Activated CD8-positive, alpha-beta memory T cell treated with anti-CD3 and anti-CD28 coated beads, Interleukin-2, amount 50 U/mL, for 4 hours (primary cell): ENCODE measurements around the gene MAST3.

ENCODE experiments used
- DNase-seq: peaks from one replicate; pipeline ENCODE4 v3.0.0-alpha.2; 2020

The MAST3 gene

DNA sequence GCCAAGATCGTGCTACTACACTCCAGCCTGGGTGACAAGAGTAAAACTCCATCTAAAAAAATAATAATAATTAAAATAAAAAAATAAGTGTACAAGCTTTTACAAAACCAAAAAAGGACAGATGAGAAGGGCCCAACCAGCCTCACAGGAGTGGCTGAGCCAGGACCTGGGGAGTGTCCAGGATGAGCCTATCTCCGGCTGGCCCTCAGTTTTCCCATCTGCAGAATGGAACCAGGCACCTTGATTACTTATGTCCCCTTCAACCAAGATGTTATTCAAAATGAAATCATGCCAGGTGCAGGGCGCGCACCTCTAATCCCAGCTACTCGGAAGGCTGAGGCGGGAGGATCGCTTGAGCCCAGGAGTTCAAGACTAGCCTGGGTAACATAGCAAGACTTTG lies 66.5 kb downstream of the MAST3 start:
- DNase-seq = no peak

DNA sequence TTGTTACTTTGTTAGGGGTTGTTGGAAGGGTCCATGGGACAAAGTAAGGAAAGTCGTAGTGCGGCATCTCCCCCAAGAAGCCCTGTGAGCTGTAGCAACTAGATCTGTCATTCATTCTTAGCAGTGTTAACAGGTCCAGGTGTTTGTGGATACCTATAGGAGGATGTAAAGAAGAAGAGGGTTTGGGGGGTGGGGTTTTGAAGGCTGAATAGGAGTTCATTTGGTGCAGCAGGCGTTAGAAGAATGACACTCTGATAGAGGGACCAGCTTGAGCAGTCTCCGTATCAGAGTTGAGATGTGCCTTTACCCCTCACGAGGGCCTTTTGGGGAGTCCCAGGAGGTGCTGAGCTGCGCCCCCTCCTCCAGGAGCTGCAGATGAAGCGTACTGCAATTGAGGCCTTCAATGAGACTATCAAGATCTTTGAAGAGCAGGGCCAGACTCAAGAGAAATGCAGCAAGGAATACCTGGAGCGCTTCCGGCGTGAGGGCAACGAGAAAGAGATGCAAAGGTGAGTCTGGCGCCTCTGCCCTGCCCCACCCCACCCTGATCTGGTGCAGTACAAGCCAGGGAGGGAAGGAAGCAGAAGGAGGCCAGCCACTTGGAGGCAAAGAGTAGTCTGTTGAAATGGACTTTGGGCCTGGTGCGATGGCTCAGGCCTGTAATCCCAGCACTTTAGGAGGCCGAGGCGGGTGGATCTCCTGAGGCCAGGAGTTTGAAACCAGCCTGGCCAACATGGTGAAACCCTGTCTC lies 68.4 kb downstream of the MAST3 start:
- no peak for DNase-seq

DNA sequence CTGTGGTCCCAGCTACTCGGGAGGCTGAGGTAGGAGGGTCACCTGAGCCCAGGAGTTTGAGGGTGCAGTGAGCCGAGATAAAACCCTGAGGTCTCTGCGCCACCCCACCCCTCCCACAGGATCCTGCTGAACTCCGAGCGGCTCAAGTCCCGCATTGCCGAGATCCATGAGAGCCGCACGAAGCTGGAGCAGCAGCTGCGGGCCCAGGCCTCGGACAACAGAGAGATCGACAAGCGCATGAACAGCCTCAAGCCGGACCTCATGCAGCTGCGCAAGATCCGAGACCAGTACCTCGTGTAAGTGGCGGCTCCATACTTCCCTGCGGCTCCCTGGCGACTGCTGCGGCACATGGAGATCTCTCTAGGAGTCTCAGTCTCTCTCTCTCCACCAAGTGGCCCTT lies 69.4 kb downstream of the MAST3 start:
- no peak for DNase-seq

DNA sequence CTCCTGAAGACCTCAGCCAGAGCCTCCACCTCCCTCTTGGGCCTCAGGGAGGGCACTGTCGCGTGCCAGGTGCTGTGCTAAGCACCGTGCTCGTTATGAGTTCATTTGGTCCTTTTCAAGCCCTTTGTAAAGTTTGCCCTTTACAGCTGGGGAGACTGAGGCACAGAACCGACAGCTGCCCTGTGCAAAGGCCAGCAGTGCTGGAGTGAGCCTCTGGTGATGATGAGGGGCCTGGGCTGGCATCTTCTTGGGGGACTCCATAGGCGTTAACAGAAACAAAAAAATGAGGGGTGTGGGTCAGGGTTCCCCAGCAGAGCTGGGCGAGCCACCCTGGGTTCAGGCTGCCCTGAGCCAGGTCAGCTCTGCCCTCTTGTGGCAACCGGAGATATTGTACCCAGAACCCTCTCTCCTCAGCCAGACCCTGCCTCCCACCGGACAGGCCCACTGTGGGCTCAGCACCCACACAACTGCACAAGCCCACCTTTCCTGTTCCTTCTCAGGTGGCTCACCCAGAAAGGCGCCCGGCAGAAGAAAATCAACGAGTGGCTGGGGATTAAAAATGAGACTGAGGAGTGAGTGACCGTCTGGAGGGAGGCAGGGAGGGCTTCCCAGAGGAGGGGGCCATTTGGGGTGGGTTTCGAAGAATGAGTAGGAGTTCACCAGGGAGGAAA lies 70.5 kb downstream of the MAST3 start:
- DNase-seq = peak; percentile 65

DNA sequence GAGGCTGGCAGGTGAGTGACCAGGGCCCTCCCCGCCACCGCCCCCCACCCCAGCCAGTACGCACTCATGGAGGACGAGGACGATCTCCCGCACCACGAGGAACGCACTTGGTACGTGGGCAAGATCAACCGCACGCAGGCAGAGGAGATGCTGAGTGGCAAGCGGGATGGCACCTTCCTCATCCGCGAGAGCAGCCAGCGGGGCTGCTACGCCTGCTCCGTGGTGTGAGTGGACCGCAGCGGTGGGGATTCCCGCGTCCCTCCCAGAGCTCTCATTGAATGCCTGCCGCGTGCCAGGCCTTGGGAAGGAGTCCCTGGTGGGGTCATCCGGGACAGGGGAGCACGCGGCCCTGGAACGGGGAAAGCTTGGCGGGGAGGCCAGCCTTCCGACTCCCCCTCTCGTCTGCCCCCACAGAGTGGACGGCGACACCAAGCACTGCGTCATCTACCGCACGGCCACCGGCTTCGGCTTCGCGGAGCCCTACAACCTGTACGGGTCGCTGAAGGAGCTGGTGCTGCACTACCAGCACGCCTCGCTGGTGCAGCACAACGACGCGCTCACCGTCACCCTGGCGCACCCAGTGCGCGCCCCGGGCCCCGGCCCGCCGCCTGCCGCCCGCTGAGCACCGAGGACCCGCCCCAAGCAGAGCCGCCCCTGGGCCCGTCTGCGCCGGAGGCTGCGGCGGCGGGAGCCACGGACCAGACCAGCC lies 71.2 kb downstream of the MAST3 start:
- no peak for DNase-seq

DNA sequence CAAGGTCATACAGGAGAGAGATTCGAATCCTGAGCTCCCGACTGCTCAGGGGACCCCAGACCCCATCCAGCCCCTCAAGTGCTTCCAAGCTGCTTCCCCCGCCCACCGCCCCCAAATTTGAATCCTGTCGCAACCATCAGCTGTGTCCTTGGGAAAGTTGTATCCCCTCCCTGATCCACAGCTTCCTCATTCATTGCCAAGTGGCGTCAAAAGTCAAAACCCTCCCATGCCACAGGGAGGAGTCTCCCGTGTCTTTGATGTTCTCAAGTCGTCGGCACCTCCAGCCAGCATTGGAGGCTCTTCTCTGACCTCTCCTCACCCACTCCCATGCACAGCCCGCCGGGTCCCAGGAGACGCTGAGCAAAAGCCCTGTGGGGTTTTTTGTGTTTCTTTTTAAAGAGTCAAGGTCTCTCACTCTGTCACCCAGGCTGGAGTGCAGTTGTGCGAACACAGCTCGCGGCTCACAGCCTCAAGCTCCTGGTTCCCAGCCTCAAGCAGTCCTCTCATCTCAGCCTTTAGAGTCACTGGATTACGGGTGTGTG lies 73.2 kb downstream of the MAST3 start:
- no peak for DNase-seq

DNA sequence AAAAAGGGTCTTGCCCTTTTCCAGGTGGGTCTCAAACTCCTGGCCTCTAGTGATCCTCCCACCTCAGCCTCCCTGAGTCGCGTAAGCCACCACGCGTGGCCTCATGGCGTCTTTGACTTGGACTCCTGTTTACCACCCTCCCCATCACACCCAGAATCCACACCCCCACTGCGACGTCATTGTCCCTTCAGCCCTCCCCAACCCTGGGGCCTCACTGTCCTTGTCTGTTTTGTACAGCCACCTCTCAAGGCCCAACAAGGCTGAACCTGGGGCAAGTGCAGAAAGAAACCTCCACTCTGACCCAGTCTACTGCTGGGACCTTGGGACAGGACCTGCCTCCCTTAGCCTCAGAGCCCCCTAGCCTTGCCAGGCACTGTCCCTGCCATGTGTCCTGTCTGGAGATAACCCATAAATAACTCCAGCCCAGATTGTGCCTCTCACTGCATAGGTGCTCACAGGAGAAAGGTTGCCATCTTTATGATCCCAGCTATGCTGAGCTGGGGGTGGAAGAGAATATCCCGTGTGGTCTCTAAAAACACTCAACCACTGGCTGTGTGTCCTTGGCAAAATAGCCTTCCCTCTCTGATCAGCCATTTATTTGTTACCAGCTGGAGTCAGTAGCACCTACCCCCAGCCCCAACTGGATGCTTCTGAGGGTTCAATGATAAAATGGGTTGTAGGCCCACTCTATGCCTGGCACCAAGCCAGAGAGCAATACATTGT lies 74.2 kb downstream of the MAST3 start:
- DNase-seq = no peak

DNA sequence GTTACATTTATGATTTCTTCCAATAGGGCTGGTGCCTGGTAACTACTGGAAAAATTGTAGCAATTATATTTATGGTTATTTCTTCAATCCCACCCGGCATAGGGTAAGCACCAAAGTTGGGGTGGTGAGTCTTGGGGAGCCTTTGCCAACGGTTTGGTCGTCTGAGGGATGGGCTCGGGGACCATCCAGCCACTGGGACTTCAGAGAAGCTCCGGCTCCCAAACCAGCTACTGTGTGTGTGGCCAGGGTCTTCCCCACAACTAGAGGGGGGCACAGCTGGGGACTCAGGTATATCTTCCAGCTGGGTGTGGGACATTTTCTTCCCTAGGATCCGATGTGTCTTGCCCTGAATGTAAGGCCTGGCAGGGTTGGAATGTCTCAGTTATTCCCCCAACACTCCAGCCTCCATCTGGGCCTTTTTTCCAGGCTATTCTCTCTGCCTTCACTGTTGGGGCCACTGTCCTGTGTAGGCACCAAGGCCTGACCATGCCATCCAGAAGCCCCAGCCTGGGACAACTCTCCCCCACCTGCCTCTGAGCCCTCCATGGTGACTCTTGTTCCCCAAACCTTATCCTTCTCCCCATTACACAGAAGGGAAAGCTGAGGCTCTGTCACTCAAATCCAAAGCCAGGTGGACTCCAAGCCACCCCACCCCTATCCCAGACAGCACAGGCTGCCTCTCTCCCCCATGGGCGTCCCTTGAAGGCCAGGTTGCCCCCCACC lies 74.9 kb downstream of the MAST3 start:
- DNase-seq = no peak

DNA sequence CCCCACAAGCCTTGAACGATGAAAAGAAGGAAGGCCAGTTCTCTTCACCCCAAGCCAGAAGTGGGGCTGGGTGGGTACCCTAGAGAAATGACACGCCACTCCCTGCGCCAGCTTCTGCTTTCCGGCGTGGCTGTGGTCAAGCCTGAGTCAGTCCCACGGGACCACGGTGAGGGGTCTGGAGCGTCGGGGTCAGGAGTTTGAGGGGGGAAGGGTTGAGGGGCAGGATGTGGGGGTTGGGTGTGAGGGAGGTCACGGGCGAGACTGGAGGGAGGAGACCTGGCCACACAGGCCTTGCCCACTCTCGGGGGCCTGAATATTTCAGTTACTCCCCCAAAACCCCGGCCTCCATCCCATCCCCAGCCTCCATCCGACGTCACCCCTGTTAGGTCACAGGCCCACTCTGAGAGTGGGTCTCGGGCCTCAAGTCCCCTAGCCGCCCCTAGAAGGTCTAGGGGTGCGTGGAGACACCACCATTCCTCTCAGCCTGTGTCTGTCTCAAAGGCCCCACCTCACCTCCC lies 75.5 kb downstream of the MAST3 start:
- DNase-seq = no peak

DNA sequence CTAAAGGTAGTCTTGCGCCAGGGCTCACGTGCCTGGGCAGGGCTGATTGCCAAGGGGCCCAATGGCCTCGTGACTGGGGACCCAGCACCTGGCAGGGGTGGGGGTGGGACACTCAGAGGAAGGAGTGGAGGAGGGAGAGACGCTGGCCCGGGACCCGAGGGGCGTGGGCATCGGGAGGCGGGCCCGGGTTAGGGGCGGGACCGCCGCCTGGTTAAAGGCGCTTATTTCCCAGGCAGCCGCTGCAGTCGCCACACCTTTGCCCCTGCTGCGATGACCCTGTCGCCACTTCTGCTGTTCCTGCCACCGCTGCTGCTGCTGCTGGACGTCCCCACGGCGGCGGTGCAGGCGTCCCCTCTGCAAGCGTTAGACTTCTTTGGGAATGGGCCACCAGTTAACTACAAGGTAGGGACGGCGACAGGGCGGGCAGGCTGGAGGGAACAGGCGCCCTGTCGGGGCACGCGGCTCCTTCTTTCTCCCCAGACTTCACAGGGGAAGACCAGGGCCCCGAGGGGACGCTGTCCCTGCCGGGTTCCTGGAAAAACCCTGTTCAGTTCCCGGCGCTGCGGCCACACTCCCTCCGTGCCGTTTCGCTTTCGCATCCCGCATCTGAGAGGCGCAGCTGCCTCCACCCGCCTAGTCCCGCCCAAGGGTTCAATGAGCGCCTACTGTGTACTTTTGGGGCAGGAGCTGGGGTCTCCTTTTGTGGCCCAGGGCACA lies 76.2 kb downstream of the MAST3 start, which contains the start of gene IFI30:
Gene IFI30 (plus strand): TSS at position 242 of the 717 bp plus-strand sequence. CDS start 29 bp downstream, at position 271.
- peak; percentile 58 for DNase-seq

DNA sequence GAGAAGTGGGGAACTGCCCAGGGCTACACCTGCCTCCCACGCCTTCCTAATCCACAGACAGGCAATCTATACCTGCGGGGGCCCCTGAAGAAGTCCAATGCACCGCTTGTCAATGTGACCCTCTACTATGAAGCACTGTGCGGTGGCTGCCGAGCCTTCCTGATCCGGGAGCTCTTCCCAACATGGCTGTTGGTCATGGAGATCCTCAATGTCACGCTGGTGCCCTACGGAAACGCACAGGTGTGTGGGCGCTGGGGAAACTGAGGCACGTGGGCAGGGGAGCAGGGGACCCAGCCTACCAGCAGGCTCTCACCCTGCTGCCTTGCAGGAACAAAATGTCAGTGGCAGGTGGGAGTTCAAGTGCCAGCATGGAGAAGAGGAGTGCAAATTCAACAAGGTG lies 77.4 kb downstream of the MAST3 start:
- DNase-seq = no peak

DNA sequence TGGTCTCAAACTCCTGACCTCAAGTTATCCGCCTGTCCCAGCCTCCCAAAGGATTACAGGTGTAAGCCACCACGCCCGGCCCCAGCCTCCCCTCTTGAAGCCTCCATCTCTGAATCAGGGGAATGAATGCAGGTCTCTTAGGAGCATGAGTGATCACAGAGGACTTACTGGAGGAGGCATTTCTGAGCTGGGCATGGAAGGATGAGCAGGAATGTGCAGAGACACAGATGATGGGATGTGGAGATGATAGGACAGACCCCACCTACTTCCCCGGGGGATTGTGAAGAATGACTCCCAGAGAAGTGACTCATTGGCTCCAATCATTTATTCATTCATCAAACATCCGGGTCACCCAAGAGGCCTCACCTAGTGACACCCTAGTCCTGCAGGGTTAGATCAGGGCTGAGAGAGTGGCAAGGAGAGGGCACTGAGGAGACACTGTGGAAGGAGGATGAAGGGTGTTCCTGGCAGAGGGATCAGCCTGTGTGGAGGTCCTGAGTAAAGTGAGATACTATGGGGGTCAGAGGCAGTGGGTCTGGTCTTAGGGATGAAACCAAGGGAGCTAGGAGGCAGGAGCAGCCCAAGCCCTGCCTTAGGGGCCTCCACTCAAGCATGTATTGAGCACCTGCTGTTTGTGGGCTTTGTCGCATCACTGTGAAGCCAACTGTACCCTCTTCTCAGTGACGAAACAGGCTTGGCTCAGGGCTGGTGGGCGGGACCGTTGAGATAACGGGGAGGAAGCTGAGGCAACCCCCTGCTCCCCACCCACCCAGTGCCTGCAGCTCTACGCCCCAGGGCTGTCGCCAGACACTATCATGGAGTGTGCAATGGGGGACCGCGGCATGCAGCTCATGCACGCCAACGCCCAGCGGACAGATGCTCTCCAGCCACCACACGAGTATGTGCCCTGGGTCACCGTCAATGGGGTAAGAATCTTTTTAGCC lies 79.1 kb downstream of the MAST3 start:
- DNase-seq = no peak

DNA sequence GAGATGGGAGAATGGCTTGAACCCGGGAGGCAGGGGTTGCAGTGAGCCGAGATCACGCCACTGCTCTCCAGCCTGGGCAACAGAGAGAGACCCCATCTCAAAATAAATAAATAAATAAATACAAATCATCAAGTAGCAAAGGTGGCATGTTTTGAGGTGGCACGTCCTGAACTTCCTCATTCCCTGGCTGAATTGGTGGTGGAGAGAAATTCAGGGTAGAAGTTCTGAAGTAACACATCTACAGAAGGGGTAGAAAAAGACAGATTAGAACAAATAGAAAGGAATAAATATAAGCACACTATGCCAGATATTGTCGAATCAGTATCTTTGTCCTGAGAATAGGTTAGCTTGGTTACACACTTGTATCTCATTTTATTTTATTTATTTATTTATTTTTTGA lies 82.4 kb downstream of the MAST3 start:
- DNase-seq = no peak

DNA sequence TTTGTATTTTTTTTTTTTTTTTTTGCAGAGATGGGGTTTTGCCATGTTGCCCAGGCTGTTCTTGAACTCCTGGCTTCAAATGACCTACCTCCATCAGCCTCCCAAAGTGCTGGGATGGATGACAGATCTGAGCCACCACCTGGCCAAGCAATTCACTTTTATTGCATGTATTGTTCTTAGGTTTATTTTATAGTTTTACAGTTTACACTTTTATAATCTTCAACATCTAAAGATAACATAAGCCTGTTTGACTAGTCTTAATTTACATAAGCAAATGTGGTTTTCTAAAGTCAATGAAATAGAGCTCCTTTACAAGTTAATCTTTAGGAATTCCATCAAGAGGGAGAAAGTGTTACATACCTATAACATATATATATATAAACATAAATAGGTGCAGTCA lies 86.0 kb downstream of the MAST3 start:
- no peak for DNase-seq

DNA sequence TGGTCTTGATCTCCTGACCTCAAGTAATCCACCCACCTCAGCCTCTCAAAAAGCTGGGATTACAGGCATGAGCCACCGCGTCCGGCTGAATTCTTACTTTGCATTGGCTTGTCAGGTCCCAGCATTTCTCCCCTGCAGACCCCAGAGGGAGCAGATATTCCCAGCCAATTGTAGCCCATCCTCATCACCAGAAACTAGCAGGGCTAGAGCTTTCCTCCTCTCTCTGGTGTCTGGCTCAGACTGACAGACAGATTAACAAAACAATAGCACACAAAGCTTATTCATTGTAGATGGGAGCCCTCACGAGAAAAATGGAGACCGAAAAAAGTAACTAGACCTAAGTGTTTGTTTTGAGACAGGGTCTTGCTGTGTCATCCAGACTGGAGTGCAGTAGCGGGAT lies 88.0 kb downstream of the MAST3 start:
- no peak for DNase-seq

DNA sequence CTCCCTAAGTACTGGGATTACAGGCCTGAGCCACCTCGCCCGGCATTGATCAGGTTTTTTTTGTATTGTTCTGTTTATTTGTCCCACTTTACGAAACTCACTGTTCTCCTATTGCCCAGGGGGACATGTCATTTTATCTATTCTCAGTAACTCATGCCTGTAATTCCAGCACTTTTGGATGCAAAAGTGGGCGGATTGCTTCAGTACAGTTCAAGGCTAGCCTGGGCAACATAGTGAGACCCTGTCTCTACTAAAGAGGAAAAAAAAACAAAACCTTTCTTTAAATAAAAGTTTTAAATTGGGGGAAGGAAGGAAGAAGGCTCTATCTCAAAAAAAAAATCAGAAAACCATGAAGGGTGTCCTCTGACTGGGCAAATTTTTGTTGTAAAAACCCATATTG lies 92.7 kb downstream of the MAST3 start:
- DNase-seq = no peak

DNA sequence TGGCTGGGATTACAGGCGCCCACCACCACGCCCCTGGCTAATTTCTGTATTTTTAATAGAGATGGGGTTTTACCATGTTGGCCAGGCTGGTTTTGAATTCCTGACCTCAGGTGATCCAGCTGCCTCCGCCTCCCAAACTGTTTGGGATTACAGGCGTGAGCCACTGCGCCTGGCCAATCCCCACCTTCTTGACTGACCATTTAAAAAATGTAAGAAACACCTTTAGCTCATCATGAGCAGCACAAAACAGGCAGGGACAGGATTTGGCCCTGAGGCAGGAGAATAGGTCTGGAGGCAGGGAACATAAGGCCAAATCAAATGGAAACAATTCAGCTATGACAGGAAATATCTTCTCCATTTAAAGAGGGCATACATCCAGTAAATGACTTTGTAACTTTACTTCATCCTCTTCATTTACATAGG lies 94.1 kb downstream of the MAST3 start:
- no peak for DNase-seq

DNA sequence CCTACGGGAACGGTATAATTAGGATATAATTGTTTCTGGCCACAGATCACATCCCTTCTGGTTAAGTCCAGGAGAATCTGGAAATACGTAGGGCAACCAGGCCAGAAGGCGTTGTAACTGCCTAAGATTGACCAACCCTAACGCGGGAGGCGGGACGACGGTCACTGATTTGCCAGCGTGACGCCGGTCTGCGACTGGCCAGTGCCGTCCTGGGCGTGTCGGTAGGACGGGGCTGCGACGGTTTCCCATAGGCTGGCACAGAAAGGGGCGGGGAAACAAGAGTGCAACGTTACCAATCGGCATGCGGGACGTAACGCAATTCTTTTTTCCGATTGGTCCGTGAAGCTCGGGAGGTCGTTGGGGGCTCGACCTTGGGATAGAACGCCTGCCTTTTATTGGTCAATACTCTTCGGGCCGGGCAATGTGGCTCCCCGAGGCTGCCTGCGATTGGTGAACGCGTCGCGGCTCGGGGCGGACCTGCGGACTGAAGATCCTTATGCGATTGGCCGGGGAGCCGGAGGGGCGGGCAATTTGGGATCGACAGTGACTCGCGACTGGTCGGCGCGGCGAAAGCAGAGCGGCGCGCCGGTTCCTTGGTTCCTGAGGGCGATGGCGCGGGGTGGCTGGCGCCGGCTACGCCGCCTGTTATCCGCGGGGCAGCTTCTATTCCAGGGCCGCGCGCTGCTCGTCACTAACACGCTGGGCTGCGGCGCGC lies 95.3 kb downstream of the MAST3 start, which contains the start of gene MPV17L2:
Gene MPV17L2 (plus strand): TSS at position 546 of the 715 bp plus-strand sequence. CDS start 64 bp downstream, at position 610.
- peak; percentile 96 for DNase-seq
